PC-3 (cell line): Measurements from ENCODE around the gene MMP11. TPM values are rescaled to one million over a fixed set of nuclear protein-coding genes. Genes with fewer than 3 reads are reported as not detected.

Experiments
- ATAC-seq: fragments of 200-7000 bp; cut with Tn5 transposase; 2 replicates; pipeline ENCODE4 v1.9.1; 2020; ENCODE audit warnings: mild to moderate bottlenecking, moderate library complexity
- BruUV-seq: library from RNA; stranded (reverse); fragments of 400-500 nt; replicated peaks from 2 replicates; lab custom pipeline; 2021; lab: Mats Ljungman, UMichigan
- CTCF ChIA-PET: fragments of 300-600 bp; sonication (Branson Sonifier 250); formaldehyde crosslinking; loops from one replicate; lab custom pipeline; 2022; ENCODE audit warnings: antibody characterized with exemption; lab: Charles Lee
- POLR2A ChIA-PET: fragments of 300-600 bp; sonication (Branson Sonifier 250); formaldehyde crosslinking; loops from one replicate; lab custom pipeline; 2022; ENCODE audit warnings: antibody characterized with exemption; ENCODE audit not compliant: unreplicated experiment; lab: Charles Lee
- DNase-seq: peaks from one replicate; pipeline ENCODE4 v3.0.0-alpha.2; 2015
- H2AFZ ChIP-seq: fragments of 300-600 bp; sonication (generic); 2 replicates; pipeline ENCODE4 v1.6.0; 2016; ENCODE audit warnings: antibody characterized with exemption, low read length
- H3F3A ChIP-seq: fragments of 300-600 bp; sonication (generic); one replicate; pipeline ENCODE4 v1.6.0; 2017; ENCODE audit warnings: antibody characterized with exemption, low read length, control low read depth, mild to moderate bottlenecking; ENCODE audit not compliant: unreplicated experiment
- H3K27ac ChIP-seq: fragments of 300-600 bp; sonication (generic); 2 replicates; pipeline ENCODE4 v1.5.1; 2016; ENCODE audit warnings: mild to moderate bottlenecking, low read length
- H3K27me3 ChIP-seq: fragments of 300-600 bp; sonication (generic); 2 replicates; pipeline ENCODE4 v1.6.1; 2016; ENCODE audit warnings: low read length, mixed read lengths
- H3K36me3 ChIP-seq: fragments of 300-600 bp; sonication (generic); 2 replicates; pipeline ENCODE4 v1.6.1; 2016; ENCODE audit warnings: low read depth, mixed run types, low read length, mixed read lengths
- H3K4me1 ChIP-seq: fragments of 300-600 bp; sonication (generic); 2 replicates; pipeline ENCODE4 v1.5.1; 2016; ENCODE audit warnings: low read length; ENCODE audit not compliant: insufficient read depth
- H3K4me2 ChIP-seq: fragments of 300-600 bp; sonication (generic); 2 replicates; pipeline ENCODE4 v1.6.0; 2016; ENCODE audit warnings: low read length
- H3K4me3 ChIP-seq: fragments of 300-600 bp; sonication (generic); 2 replicates; pipeline ENCODE4 v1.5.1; 2016; ENCODE audit warnings: mild to moderate bottlenecking, low read length, mixed read lengths
- H3K79me2 ChIP-seq: fragments of 300-600 bp; sonication (generic); 2 replicates; pipeline ENCODE4 v1.6.1; 2017; ENCODE audit warnings: low read length, mixed read lengths
- H3K9ac ChIP-seq: fragments of 300-600 bp; sonication (generic); 2 replicates; pipeline ENCODE4 v1.6.0; 2016; ENCODE audit warnings: mild to moderate bottlenecking, low read length
- H3K9me2 ChIP-seq: fragments of 300-600 bp; sonication (generic); replicated peaks from 2 replicates; pipeline ENCODE4 v1.6.1; 2016; ENCODE audit warnings: mixed run types, low read length, mixed read lengths
- H3K9me3 ChIP-seq: fragments of 300-600 bp; sonication (generic); 2 replicates; pipeline ENCODE4 v1.6.1; 2016; ENCODE audit warnings: low read length, mixed read lengths
- H4K20me1 ChIP-seq: fragments of 300-600 bp; sonication (generic); 2 replicates; pipeline ENCODE4 v1.6.1; 2016; ENCODE audit warnings: low read length, mixed read lengths
- EZH2 ChIP-seq: fragments of 300-600 bp; sonication (generic); IDR thresholded peaks from one replicate; pipeline ENCODE4 v1.6.1; 2017; ENCODE audit warnings: antibody characterized with exemption, mild to moderate bottlenecking, low read length; ENCODE audit not compliant: unreplicated experiment
- EZH2phosphoT487 ChIP-seq: fragments of 300-600 bp; sonication (generic); IDR thresholded peaks from 2 replicates; pipeline ENCODE4 v1.6.1; 2018; ENCODE audit warnings: mild to moderate bottlenecking, antibody characterized with exemption, low read length, borderline replicate concordance
- intact Hi-C: fragments of 100-400 bp; cut with micrococcal nuclease; formaldehyde crosslinking; loops from 2 replicates; pipeline ENCODE4 v1.9.0; 2023
- total RNA-seq: library from RNA; depleted of rRNA; stranded (reverse); fragments of >200 nt; gene quantifications from 2 replicates; pipeline ENCODE4 v1.2.3, GENCODE V29; 2014
- TF ChIP-seq, protein P1 (sequence below): fragments of 300-600 bp; sonication (generic); conservative IDR thresholded peaks from 2 replicates; pipeline ENCODE4 v1.5.1; 2017; ENCODE audit warnings: antibody characterized with exemption, low read depth, mild to moderate bottlenecking, low read length

The MMP11 gene
- total RNA-seq, 1 experiment from 2014 or later, result 2.4 TPM

DNA sequence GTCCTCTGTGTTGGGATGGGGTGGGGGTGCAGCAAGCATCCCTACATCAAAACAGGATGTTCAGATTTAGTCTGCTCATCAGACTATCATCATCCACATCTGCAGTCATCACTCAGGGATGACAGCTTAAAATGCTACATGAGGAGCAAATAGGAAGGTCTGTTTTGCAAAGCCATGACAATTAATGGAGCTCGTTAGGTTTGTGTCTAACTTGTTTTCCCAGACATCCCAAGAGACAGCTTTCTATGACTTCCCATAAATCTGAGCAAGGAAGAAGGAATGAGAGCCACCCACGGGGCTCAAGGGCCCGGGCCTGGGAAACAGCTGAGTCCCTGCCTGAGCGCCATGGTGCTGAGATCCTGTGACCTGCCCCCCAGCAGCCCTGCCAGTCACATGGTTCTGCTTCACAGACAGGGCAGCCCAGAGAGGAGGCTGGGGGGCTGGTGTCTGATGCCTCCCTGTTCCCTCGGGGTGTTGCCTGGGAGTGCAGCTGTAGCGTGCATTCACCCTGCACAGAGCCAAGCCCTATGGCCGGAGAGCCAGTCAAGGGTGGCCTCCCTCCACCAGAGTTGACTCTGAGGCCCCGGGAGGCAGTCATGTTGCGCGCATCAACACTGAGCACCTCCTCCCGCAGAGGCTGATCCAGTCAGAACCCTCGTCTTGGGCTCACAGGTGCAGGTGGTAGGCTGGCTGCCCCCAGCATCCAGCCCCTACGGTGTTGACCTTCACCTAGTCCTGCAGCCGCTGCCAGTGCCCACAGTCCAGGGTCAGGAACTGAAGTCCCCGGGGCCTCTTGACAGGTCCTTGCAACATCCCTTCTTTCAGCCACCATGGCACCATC lies 54.1 kb downstream of the MMP11 start:
- intact Hi-C loops, result no loop called here
- ChIA-PET CTCF (interaction anchor here (0.6 kb wide), 1 partner anchor 69 kb away, joined by 3 read pairs; no protein-coding TSS in a partner anchor), POLR2A (no interaction called here)
- no peak for ATAC-seq
- Histone ChIP-seq H3K27me3 (no peaks in the 10 kb centered on the region), H3K9me2 (no peaks in the 10 kb centered on the region), H4K20me1 (no peaks in the 10 kb centered on the region), H3K79me2 (no peaks in the 10 kb centered on the region), H3K9ac (no peak overlapping the region), H3K4me3 (no peak overlapping the region), H3K4me1 (no peaks in the 10 kb centered on the region), H3K27ac (no peak overlapping the region), H3K9me3 (no peaks in the 10 kb centered on the region), H3K36me3 (peaks cover 10% of the 10 kb centered on the region; the same call in 1 of the 2 replicates), H3K4me2 (no peak overlapping the region), H2AFZ (no peak overlapping the region), H3F3A (no peaks in the 10 kb centered on the region)
- no peak for DNase-seq
- TF ChIP-seq EZH2phosphoT487, result no peak
- TF ChIP-seq, protein P1, sequence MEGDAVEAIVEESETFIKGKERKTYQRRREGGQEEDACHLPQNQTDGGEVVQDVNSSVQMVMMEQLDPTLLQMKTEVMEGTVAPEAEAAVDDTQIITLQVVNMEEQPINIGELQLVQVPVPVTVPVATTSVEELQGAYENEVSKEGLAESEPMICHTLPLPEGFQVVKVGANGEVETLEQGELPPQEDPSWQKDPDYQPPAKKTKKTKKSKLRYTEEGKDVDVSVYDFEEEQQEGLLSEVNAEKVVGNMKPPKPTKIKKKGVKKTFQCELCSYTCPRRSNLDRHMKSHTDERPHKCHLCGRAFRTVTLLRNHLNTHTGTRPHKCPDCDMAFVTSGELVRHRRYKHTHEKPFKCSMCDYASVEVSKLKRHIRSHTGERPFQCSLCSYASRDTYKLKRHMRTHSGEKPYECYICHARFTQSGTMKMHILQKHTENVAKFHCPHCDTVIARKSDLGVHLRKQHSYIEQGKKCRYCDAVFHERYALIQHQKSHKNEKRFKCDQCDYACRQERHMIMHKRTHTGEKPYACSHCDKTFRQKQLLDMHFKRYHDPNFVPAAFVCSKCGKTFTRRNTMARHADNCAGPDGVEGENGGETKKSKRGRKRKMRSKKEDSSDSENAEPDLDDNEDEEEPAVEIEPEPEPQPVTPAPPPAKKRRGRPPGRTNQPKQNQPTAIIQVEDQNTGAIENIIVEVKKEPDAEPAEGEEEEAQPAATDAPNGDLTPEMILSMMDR, result no peak
- TF ChIP-seq EZH2, result no peak
- no TSS peak for BruUV-seq

DNA sequence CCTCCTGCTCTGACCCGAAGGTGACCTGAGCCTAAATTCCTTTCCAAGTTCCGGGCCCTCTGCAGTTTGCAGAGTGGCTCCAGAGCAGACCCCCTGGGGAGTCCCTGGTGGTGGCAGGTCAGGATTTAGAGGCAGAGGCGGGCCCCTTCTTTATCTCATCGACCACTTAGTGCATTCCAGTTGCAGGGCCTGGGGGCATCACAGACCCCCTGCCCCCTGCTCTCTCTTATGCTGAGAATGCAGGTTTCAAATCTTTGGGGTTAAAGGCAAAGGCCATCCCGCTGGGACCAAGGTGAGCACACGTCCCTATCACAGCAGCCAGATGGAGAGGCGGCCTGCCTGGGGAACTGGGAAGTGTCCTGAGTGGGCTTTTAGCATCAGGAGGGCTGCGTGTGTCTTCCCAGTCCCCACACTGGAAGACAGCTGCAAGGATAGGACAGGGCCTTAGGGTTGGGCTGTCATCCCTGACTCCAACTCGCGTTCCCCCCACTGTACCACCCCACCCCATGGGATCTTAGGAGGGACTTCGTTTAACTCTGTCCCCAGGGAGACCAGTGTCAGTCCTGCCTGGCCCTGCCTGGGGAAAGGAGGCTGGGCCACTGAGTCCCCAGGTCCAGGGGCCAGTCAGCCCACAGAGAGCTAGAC lies 54.8 kb downstream of the MMP11 start:
- ChIA-PET POLR2A (no interaction called here), CTCF (no interaction called here)
- no peak overlapping the region for H3K4me2 ChIP-seq
- H3K9me3 ChIP-seq, result no peaks in the 10 kb centered on the region
- peaks cover 10% of the 10 kb centered on the region; the same call in 1 of the 2 replicates for H3K36me3 ChIP-seq
- H3K4me3 ChIP-seq, result no peak overlapping the region
- no peaks in the 10 kb centered on the region for H3F3A ChIP-seq
- no peaks in the 10 kb centered on the region for H4K20me1 ChIP-seq
- H2AFZ ChIP-seq, result no peak overlapping the region
- intact Hi-C loops, result no loop called here
- H3K9ac ChIP-seq, result no peak overlapping the region
- H3K79me2 ChIP-seq, result no peaks in the 10 kb centered on the region
- TF ChIP-seq EZH2phosphoT487 (no peak), EZH2 (no peak)
- TF ChIP-seq, protein P1, result no peak
- no peaks in the 10 kb centered on the region for H3K27me3 ChIP-seq
- no TSS peak for BruUV-seq
- DNase-seq, result no peak
- no peak for ATAC-seq
- H3K9me2 ChIP-seq, result no peaks in the 10 kb centered on the region
- no peak overlapping the region for H3K27ac ChIP-seq
- no peaks in the 10 kb centered on the region for H3K4me1 ChIP-seq
